ENCODE data around the gene PCSK2. TPM values are rescaled to one million over a fixed set of nuclear protein-coding genes. Genes with fewer than 3 reads are reported as not detected.

PCSK2 gene
- total and polyA plus RNA-seq, 2 donors (not counting 3 experiments of a cell fraction or from before 2014, with no cell fraction given) = not detected

GRCh38 chr20:17205084-17205813 lies 21.6 kb upstream of the PCSK2 start:
- dilution Hi-C loops (cut with MboI; ENCODE audit: extremely low pct_ligation_motif_present, low sequenced_read_pairs) = no loop called here
- no TSS peak for BruUV-seq (replicated peaks)
- CTCF ChIA-PET = no interaction called here

More at GRCh38 chr20:17205084-17205813, 21.6 kb upstream of the PCSK2 start:
- Histone ChIP-seq H3K9me3 (replicated peaks; ENCODE audit: control insufficient read depth, insufficient read depth, low read length) (peaks cover 2% of the 10 kb centered on the region), H3K9ac (replicated peaks; ENCODE audit: extremely low read depth, insufficient read depth, low read length) (no peak overlapping the region), H3K27me3 (ENCODE audit: control insufficient read depth in 2 of 2, insufficient read depth in 2 of 2, low read length in 2 of 2) (no peaks in the 10 kb centered on the region), H3K36me3 (ENCODE audit: control insufficient read depth in 2 of 2, extremely low read depth in 1 of 2, insufficient read depth in 2 of 2, low read length in 2 of 2) (no peaks in the 10 kb centered on the region), H3K79me2 (ENCODE audit: control insufficient read depth, insufficient read depth, low read length) (no peaks in the 10 kb centered on the region), H2AFZ (ENCODE audit: low read depth, low read length) (no peak overlapping the region), H3K4me2 (ENCODE audit: insufficient read depth, low read length) (no peak overlapping the region), H3K9me1 (replicated peaks; ENCODE audit: control insufficient read depth, extremely low read depth, insufficient read depth, low read length) (no peaks in the 10 kb centered on the region), H4K20me1 (replicated peaks; ENCODE audit: control insufficient read depth, extremely low read depth, insufficient read depth, low read length) (no peaks in the 10 kb centered on the region), H3K27ac (ENCODE audit: insufficient read depth, low read depth, low read length) (no peak overlapping the region), H3K4me1 (ENCODE audit: control insufficient read depth, extremely low read depth, insufficient read depth, low read length) (no peaks in the 10 kb centered on the region), H3K4me3 (replicated peaks in 1 of 3; ENCODE audit: insufficient read depth in 1 of 3, low read depth in 1 of 3, low read length in 3 of 3) (no peak overlapping the region)
- TF ChIP-seq CTCF (IDR thresholded peaks at IDR 0.05; ENCODE audit: extremely low read depth in 1 of 2, insufficient read depth in 1 of 2, low read depth in 1 of 2, low read length in 2 of 2) (no peak), POLR2AphosphoS5 (IDR thresholded peaks at IDR 0.05; ENCODE audit: insufficient read depth, low read depth, low read length) (no peak), EZH2 (IDR thresholded peaks at IDR 0.05; ENCODE audit: borderline replicate concordance, low read depth, low read length, severe bottlenecking) (no peak), JUN (IDR thresholded peaks at IDR 0.05; ENCODE audit: borderline replicate concordance, insufficient read depth, insufficient read length, low read depth) (no peak), GATA2 (IDR thresholded peaks at IDR 0.05; ENCODE audit: insufficient read depth, insufficient read length, low read depth, low read length) (no peak), MYC (IDR thresholded peaks at IDR 0.05; ENCODE audit: low read depth, low read length) (no peak), FOS (IDR thresholded peaks at IDR 0.05; ENCODE audit: borderline replicate concordance, insufficient read depth, low read length) (no peak), POLR2A (IDR thresholded peaks at IDR 0.05; ENCODE audit: low read depth, low read length) (no peak)
- TF ChIP-seq, protein P1, sequence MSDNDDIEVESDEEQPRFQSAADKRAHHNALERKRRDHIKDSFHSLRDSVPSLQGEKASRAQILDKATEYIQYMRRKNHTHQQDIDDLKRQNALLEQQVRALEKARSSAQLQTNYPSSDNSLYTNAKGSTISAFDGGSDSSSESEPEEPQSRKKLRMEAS (IDR thresholded peaks at IDR 0.05; ENCODE audit: insufficient read depth, insufficient read length) = no peak
- no peak for FAIRE-seq
- intact Hi-C loops (cut with micrococcal nuclease) = no loop called here
- DNase-seq (ENCODE audit: low read depth, low spot score) = no peak
- POLR2A ChIA-PET = no interaction called here

All from endothelial cell of umbilical vein (primary cell).